Tibial nerve (tissue), 3 donors: ENCODE measurements around the gene JAM2.

Experiments used
- POLR2A ChIP-seq, 2 donors: fragments of 450-650 bp; IDR thresholded peaks; one replicate each; pipeline ENCODE4 v1.6.1; 2017; ENCODE audit warnings: antibody characterized with exemption in 2 of 2, mild to moderate bottlenecking in 2 of 2, moderate library complexity in 2 of 2
- TF ChIP-seq, protein P1 (sequence below), 5 experiments: fragments of 200-600 bp in 3 of 5; fragments of 450-650 bp in 2 of 5; sonication (generic) in 3 of 5; IDR thresholded peaks; one replicate each; pipeline ENCODE4 v1.5.1; 2016 to 2019; ENCODE audit warnings: antibody characterized with exemption in 5 of 5, mild to moderate bottlenecking in 3 of 5, moderate library complexity in 2 of 5

DNA sequence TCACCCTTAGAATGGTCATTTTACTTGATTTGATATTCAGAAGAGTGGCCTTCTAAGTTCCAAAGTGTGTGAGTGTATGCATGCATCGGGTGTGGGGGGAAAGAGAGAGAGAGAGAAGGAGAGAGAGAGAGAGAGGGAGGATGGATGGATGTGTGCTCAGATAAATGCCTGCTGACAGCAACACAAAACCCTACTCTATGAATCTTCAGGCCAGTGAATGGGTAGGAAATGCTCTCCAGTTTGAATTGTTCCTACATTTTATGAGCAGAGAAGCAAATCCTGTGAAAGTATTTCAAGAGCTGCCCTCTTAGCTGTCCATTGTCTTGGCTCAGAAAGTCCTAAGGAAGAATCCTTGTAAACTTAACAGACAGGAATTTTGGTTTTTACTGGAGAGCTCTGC, 7.4 kb downstream of the JAM2 start:
- TF ChIP-seq, protein P1, sequence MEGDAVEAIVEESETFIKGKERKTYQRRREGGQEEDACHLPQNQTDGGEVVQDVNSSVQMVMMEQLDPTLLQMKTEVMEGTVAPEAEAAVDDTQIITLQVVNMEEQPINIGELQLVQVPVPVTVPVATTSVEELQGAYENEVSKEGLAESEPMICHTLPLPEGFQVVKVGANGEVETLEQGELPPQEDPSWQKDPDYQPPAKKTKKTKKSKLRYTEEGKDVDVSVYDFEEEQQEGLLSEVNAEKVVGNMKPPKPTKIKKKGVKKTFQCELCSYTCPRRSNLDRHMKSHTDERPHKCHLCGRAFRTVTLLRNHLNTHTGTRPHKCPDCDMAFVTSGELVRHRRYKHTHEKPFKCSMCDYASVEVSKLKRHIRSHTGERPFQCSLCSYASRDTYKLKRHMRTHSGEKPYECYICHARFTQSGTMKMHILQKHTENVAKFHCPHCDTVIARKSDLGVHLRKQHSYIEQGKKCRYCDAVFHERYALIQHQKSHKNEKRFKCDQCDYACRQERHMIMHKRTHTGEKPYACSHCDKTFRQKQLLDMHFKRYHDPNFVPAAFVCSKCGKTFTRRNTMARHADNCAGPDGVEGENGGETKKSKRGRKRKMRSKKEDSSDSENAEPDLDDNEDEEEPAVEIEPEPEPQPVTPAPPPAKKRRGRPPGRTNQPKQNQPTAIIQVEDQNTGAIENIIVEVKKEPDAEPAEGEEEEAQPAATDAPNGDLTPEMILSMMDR (IDR thresholded peaks at IDR 0.05): no peak
- no peak for TF ChIP-seq POLR2A (IDR thresholded peaks at IDR 0.05)
